ENCODE measurements around the gene CPTP. TPM values are rescaled to one million over a fixed set of nuclear protein-coding genes. Genes with fewer than 3 reads are reported as not detected.
"Not testable (repeated sequence)": the region's sequence is repeated elsewhere in the genome, so short reads cannot be mapped to it uniquely, and the experiment has no call there.

Gene CPTP
- total RNA-seq, 1 experiment from 2014 or later = 22.2 TPM

GRCh38 chr1:1312450-1313314, 11.9 kb upstream of the CPTP start:
- no peak for DNase-seq (ENCODE audit: low read depth, low spot score)
- in situ Hi-C loops (cut with HindIII; ENCODE audit: low pct_unique_long_range_greater_than_20kb, low sequenced_read_pairs) = no loop called here

GRCh38 chr1:1313500-1314236, 10.9 kb upstream of the CPTP start:
- in situ Hi-C loops (cut with HindIII; ENCODE audit: low pct_unique_long_range_greater_than_20kb, low sequenced_read_pairs) = no loop called here
- no peak for DNase-seq (ENCODE audit: low read depth, low spot score)

GRCh38 chr1:1314237-1314586, 10.4 kb upstream of the CPTP start:
- in situ Hi-C loops (cut with HindIII; ENCODE audit: low pct_unique_long_range_greater_than_20kb, low sequenced_read_pairs) = no loop called here
- no peak for DNase-seq (ENCODE audit: low read depth, low spot score)

- in situ Hi-C loops (cut with HindIII; ENCODE audit: low pct_unique_long_range_greater_than_20kb, low sequenced_read_pairs) = no loop called here
- DNase-seq (ENCODE audit: low read depth, low spot score) = no peak
Measured at GRCh38 chr1:1314678-1315335, 9.8 kb upstream of the CPTP start.

- in situ Hi-C loops (cut with HindIII; ENCODE audit: low pct_unique_long_range_greater_than_20kb, low sequenced_read_pairs) = no loop called here
- no peak for DNase-seq (ENCODE audit: low read depth, low spot score)
Measured at GRCh38 chr1:1315435-1315954, 9.1 kb upstream of the CPTP start.

- in situ Hi-C loops (cut with HindIII; ENCODE audit: low pct_unique_long_range_greater_than_20kb, low sequenced_read_pairs); DNase-seq (ENCODE audit: low read depth, low spot score): not testable (repeated sequence)
Measured at GRCh38 chr1:1316199-1316598, 8.4 kb upstream of the CPTP start.

GRCh38 chr1:1317420-1317819, 7.2 kb upstream of the CPTP start:
- DNase-seq (ENCODE audit: low read depth, low spot score) = no peak
- in situ Hi-C loops (cut with HindIII; ENCODE audit: low pct_unique_long_range_greater_than_20kb, low sequenced_read_pairs) = no loop called here

GRCh38 chr1:1318131-1318652, 6.4 kb upstream of the CPTP start:
- no peak for DNase-seq (ENCODE audit: low read depth, low spot score)
- in situ Hi-C loops (cut with HindIII; ENCODE audit: low pct_unique_long_range_greater_than_20kb, low sequenced_read_pairs) = no loop called here

GRCh38 chr1:1318777-1319645, 5.6 kb upstream of the CPTP start:
- in situ Hi-C loops (cut with HindIII; ENCODE audit: low pct_unique_long_range_greater_than_20kb, low sequenced_read_pairs) = no loop called here
- no peak for DNase-seq (ENCODE audit: low read depth, low spot score)

- in situ Hi-C loops (cut with HindIII; ENCODE audit: low pct_unique_long_range_greater_than_20kb, low sequenced_read_pairs) = no loop called here
- no peak for DNase-seq (ENCODE audit: low read depth, low spot score)
Measured at GRCh38 chr1:1319646-1319941, 5.0 kb upstream of the CPTP start.

GRCh38 chr1:1320666-1321448, 3.7 kb upstream of the CPTP start:
- in situ Hi-C loops (cut with HindIII; ENCODE audit: low pct_unique_long_range_greater_than_20kb, low sequenced_read_pairs) = no loop called here
- DNase-seq (ENCODE audit: low read depth, low spot score) = no peak

GRCh38 chr1:1321477-1321876, 3.1 kb upstream of the CPTP start:
- in situ Hi-C loops (cut with HindIII; ENCODE audit: low pct_unique_long_range_greater_than_20kb, low sequenced_read_pairs) = no loop called here

GRCh38 chr1:1322418-1322817, 2.2 kb upstream of the CPTP start:
- no peak for DNase-seq (ENCODE audit: low read depth, low spot score)
- in situ Hi-C loops (cut with HindIII; ENCODE audit: low pct_unique_long_range_greater_than_20kb, low sequenced_read_pairs) = no loop called here

More at GRCh38 chr1:1321477-1321876, 3.1 kb upstream of the CPTP start:
- DNase-seq (ENCODE audit: low read depth, low spot score) = no peak

- in situ Hi-C loops (cut with HindIII; ENCODE audit: low pct_unique_long_range_greater_than_20kb, low sequenced_read_pairs) = no loop called here
- DNase-seq (ENCODE audit: low read depth, low spot score) = no peak
Measured at GRCh38 chr1:1322952-1323351, 1.6 kb upstream of the CPTP start.

GRCh38 chr1:1324084-1324523, 498 bp upstream of the CPTP start:
- in situ Hi-C loops (cut with HindIII; ENCODE audit: low pct_unique_long_range_greater_than_20kb, low sequenced_read_pairs) = no loop called here
- no peak for DNase-seq (ENCODE audit: low read depth, low spot score)

- DNase-seq (ENCODE audit: low read depth, low spot score) = no peak
- in situ Hi-C loops (cut with HindIII; ENCODE audit: low pct_unique_long_range_greater_than_20kb, low sequenced_read_pairs) = no loop called here
Measured at GRCh38 chr1:1325288-1326074, 879 bp downstream of the CPTP start.

Data from SK-MEL-5 (cell line).